Neural progenitor cell (in vitro differentiated cells): Measurements from ENCODE around the gene CASP12. TPM values are rescaled to one million over a fixed set of nuclear protein-coding genes. Genes with fewer than 3 reads are reported as not detected.

Experiments
- DNase-seq: peaks from one replicate; pipeline ENCODE4 v3.0.0-alpha.2; 2016; ENCODE audit warnings: low spot score
- H2AFZ ChIP-seq: fragments of 200-600 bp; sonication (generic); replicated peaks from 2 replicates; pipeline ENCODE4 v1.6.1; 2016; ENCODE audit warnings: antibody characterized with exemption
- H3F3A ChIP-seq: fragments of 200-600 bp; sonication (generic); 2 replicates; pipeline ENCODE4 v1.6.1; 2016; ENCODE audit warnings: antibody characterized with exemption, low read depth
- H3K27ac ChIP-seq: fragments of 200-600 bp; sonication (generic); 2 replicates; pipeline ENCODE4 v1.5.1; 2016; ENCODE audit warnings: mild to moderate bottlenecking
- H3K27me3 ChIP-seq: fragments of 200-600 bp; sonication (generic); 2 replicates; pipeline ENCODE4 v1.6.1; 2016; ENCODE audit warnings: mild to moderate bottlenecking, moderate library complexity
- H3K36me3 ChIP-seq: fragments of 200-600 bp; sonication (generic); 2 replicates; pipeline ENCODE4 v1.5.1; 2016
- H3K4me1 ChIP-seq: fragments of 200-600 bp; sonication (generic); 2 replicates; pipeline ENCODE4 v1.6.1; 2016; ENCODE audit warnings: mixed run types
- H3K4me2 ChIP-seq: fragments of 200-600 bp; sonication (generic); 2 replicates; pipeline ENCODE4 v1.6.1; 2016
- H3K4me3 ChIP-seq: fragments of 200-600 bp; sonication (generic); 2 replicates; pipeline ENCODE4 v1.5.1; 2016
- H3K79me2 ChIP-seq: fragments of 200-600 bp; sonication (generic); 2 replicates; pipeline ENCODE4 v1.6.1; 2016; ENCODE audit warnings: low read depth
- H3K9ac ChIP-seq: fragments of 200-600 bp; sonication (generic); 2 replicates; pipeline ENCODE4 v1.6.1; 2016
- H3K9me3 ChIP-seq: fragments of 200-600 bp; sonication (generic); 2 replicates; pipeline ENCODE4 v1.5.1; 2016; ENCODE audit warnings: low read depth
- H4K20me1 ChIP-seq: fragments of 200-600 bp; sonication (generic); 2 replicates; pipeline ENCODE4 v1.6.1; 2016; ENCODE audit warnings: low read depth
- H3K27ac Mint-ChIP-seq: 3 replicates; pipeline ENCODE4 v1.8.0; 2021; ENCODE audit warnings: mixed read lengths
- H3K27me3 Mint-ChIP-seq: 2 replicates; pipeline ENCODE4 v1.8.0; 2022; ENCODE audit warnings: low read depth, mild to moderate bottlenecking, inconsistent platforms, moderate library complexity, mixed read lengths; ENCODE audit not compliant: insufficient read depth
- H3K36me3 Mint-ChIP-seq: 3 replicates; pipeline ENCODE4 v1.8.0; 2021; ENCODE audit warnings: mixed read lengths
- H3K4me1 Mint-ChIP-seq: 3 replicates; pipeline ENCODE4 v1.8.0; 2021; ENCODE audit warnings: mixed read lengths
- H3K4me3 Mint-ChIP-seq: 3 replicates; pipeline ENCODE4 v1.8.0; 2021; ENCODE audit warnings: mild to moderate bottlenecking, moderate library complexity, mixed read lengths
- H3K9me3 Mint-ChIP-seq: 3 replicates; pipeline ENCODE4 v1.8.0; 2020; ENCODE audit warnings: mixed read lengths
- CTCF ChIP-seq: fragments of 200-600 bp; sonication (generic); IDR thresholded peaks from 2 replicates; pipeline ENCODE4 v1.5.1; 2017; ENCODE audit warnings: antibody characterized with exemption, mild to moderate bottlenecking
- EZH2 ChIP-seq: fragments of 200-600 bp; sonication (generic); IDR thresholded peaks from 2 replicates; pipeline ENCODE4 v1.6.1; 2017; ENCODE audit warnings: antibody characterized with exemption, mild to moderate bottlenecking, moderate library complexity
- EZH2phosphoT487 ChIP-seq: fragments of 200-600 bp; sonication (generic); IDR thresholded peaks from 2 replicates; pipeline ENCODE4 v1.6.1; 2017; ENCODE audit warnings: antibody characterized with exemption
- total RNA-seq: library from RNA; depleted of rRNA; stranded (reverse); fragments of >200 nt; gene quantifications from 2 replicates; pipeline ENCODE4 v1.2.3, GENCODE V29; 2015; ENCODE audit warnings: low replicate concordance

The CASP12 gene
- total RNA-seq, 1 donor from 2014 or later: not detected

- Histone ChIP-seq H3K27ac (no peak overlapping the region), H3K4me2 (no peak overlapping the region), H2AFZ (no peak overlapping the region), H3K9me3 (no peaks in the 10 kb centered on the region), H3K27me3 (no peaks in the 10 kb centered on the region), H4K20me1 (no peaks in the 10 kb centered on the region), H3K36me3 (no peaks in the 10 kb centered on the region), H3K79me2 (no peaks in the 10 kb centered on the region), H3F3A (no peaks in the 10 kb centered on the region), H3K4me1 (no peaks in the 10 kb centered on the region), H3K4me3 (no peak overlapping the region), H3K9ac (no peak overlapping the region)
- Mint-ChIP-seq H3K27ac (no peak overlapping the region), H3K9me3 (no peaks in the 10 kb centered on the region), H3K36me3 (no peaks in the 10 kb centered on the region), H3K4me1 (no peaks in the 10 kb centered on the region), H3K27me3 (no peaks in the 10 kb centered on the region), H3K4me3 (no peak overlapping the region)
- TF ChIP-seq EZH2 (no peak), CTCF (no peak), EZH2phosphoT487 (no peak)
- DNase-seq: no peak
Measured at GRCh38 chr11:104881117-104881794, 17.0 kb downstream of the CASP12 start.

- H3K27ac Mint-ChIP-seq: no peak overlapping the region
- no peak overlapping the region for H3K4me2 ChIP-seq
Measured at GRCh38 chr11:104879514-104880190, 18.6 kb downstream of the CASP12 start.

GRCh38 chr11:104876861-104877431 lies 21.3 kb downstream of the CASP12 start:
- no peak overlapping the region for H3K9ac ChIP-seq
- no peaks in the 10 kb centered on the region for H3K4me1 ChIP-seq
- no peak overlapping the region for H2AFZ ChIP-seq
- TF ChIP-seq EZH2phosphoT487: no peak
- TF ChIP-seq EZH2: no peak
- TF ChIP-seq CTCF: no peak
- no peak for DNase-seq
- H3K36me3 ChIP-seq: no peaks in the 10 kb centered on the region
- no peak overlapping the region for H3K4me2 ChIP-seq
- no peaks in the 10 kb centered on the region for H3F3A ChIP-seq
- H3K27me3 ChIP-seq: no peaks in the 10 kb centered on the region
- Mint-ChIP-seq H3K9me3 (no peaks in the 10 kb centered on the region), H3K27me3 (no peaks in the 10 kb centered on the region), H3K36me3 (no peaks in the 10 kb centered on the region), H3K27ac (no peak overlapping the region), H3K4me3 (no peak overlapping the region), H3K4me1 (no peaks in the 10 kb centered on the region)
- no peaks in the 10 kb centered on the region for H3K79me2 ChIP-seq
- H3K4me3 ChIP-seq: no peak overlapping the region
- no peak overlapping the region for H3K27ac ChIP-seq
- H4K20me1 ChIP-seq: no peaks in the 10 kb centered on the region
- no peaks in the 10 kb centered on the region for H3K9me3 ChIP-seq

More at GRCh38 chr11:104879514-104880190, 18.6 kb downstream of the CASP12 start:
- H3K4me3 Mint-ChIP-seq: no peak overlapping the region
- no peaks in the 10 kb centered on the region for H3K36me3 ChIP-seq
- no peaks in the 10 kb centered on the region for H3K27me3 ChIP-seq
- no peaks in the 10 kb centered on the region for H3K27me3 Mint-ChIP-seq
- no peak for DNase-seq
- H4K20me1 ChIP-seq: no peaks in the 10 kb centered on the region
- no peaks in the 10 kb centered on the region for H3F3A ChIP-seq
- H3K9ac ChIP-seq: no peak overlapping the region
- H3K4me1 ChIP-seq: no peaks in the 10 kb centered on the region
- H3K4me3 ChIP-seq: no peak overlapping the region
- no peak for TF ChIP-seq EZH2phosphoT487
- peak; percentile 20 for TF ChIP-seq CTCF
- H3K79me2 ChIP-seq: no peaks in the 10 kb centered on the region
- no peak overlapping the region for H2AFZ ChIP-seq
- H3K36me3 Mint-ChIP-seq: no peaks in the 10 kb centered on the region
- H3K27ac ChIP-seq: no peak overlapping the region
- H3K4me1 Mint-ChIP-seq: no peaks in the 10 kb centered on the region
- H3K9me3 ChIP-seq: no peaks in the 10 kb centered on the region
- H3K9me3 Mint-ChIP-seq: no peaks in the 10 kb centered on the region
